ENCODE measurements around the gene ATF2. TPM values are rescaled to one million over a fixed set of nuclear protein-coding genes. Genes with fewer than 3 reads are reported as not detected.

ATF2 gene
- total and polyA plus RNA-seq, 2 of the 4 experiments (the other 2 are of a cell fraction): 23.2 to 60.0 TPM

DNA sequence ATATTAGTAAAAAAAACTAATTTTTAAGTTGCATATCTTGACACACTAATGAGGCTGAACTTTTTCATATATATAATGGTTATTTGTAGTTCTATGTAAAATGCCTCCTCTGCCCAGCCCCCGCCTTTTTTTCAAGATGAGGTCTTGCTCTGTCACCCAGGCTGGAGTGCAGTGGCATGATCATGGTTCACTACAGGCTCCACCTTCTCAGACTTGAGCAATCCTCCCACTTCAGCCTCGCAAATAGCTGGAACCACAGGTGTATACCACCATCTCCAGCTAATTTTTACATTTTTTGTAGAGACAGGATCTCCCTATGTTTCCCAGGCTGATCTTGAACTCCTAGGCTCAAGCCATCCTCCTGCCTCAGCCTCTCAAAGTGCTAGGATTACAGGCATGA, 24.3 kb downstream of the ATF2 start:
- no TSS peak for BruUV-seq (replicated peaks)
- Histone ChIP-seq H3K79me1 (ENCODE audit: low read depth in 1 of 2, low read length in 2 of 2) (peaks cover 30 to 52% of the 10 kb centered on the region in 2 experiments), H3K4ac (ENCODE audit: low read depth, low read length) (no peak overlapping the region), H4K5ac (ENCODE audit: low read depth, low read length) (no peak overlapping the region), H3K4me2 (ENCODE audit: low read depth, low read length) (no peak overlapping the region), H2AK9ac (replicated peaks; ENCODE audit: low read depth, low read length, poor library complexity) (no peak overlapping the region), H3K18ac (ENCODE audit: low read depth, low read length) (no peak overlapping the region), H2BK120ac (ENCODE audit: low read depth, low read length) (no peak overlapping the region), H3K9me3 (ENCODE audit: control insufficient read depth, insufficient read depth, low read length) (no peaks in the 10 kb centered on the region), H2AFZ (replicated peaks; ENCODE audit: low read length, poor library complexity) (no peak overlapping the region), H2BK15ac (ENCODE audit: low read depth, low read length) (no peak overlapping the region), H3K4me1 (ENCODE audit: control insufficient read depth, insufficient read depth, low read length) (no peaks in the 10 kb centered on the region; the same call in 1 of the 2 replicates), H3K23ac (ENCODE audit: low read depth, low read length) (no peak overlapping the region), H3K56ac (ENCODE audit: extremely low read depth, insufficient read depth, low read length) (no peak overlapping the region), H2BK5ac (ENCODE audit: low read depth, low read length, poor library complexity, severe bottlenecking) (no peak overlapping the region), H3K9me1 (ENCODE audit: insufficient read depth, low read length) (peaks cover 4% of the 10 kb centered on the region), H3K36me3 (ENCODE audit: control insufficient read depth, insufficient read depth, low read length) (peaks cover 7% of the 10 kb centered on the region; the same call in 1 of the 2 replicates), H3K27ac (ENCODE audit: insufficient read depth, low read length) (no peak overlapping the region), H3K27me3 (ENCODE audit: control insufficient read depth, insufficient read depth, low read length) (no peaks in the 10 kb centered on the region), H3K14ac (replicated peaks; ENCODE audit: low read depth, low read length) (no peak overlapping the region), H4K20me1 (ENCODE audit: insufficient read depth, low read length) (peaks cover 42% of the 10 kb centered on the region; the same call in 1 of the 2 replicates), H2AK5ac (ENCODE audit: low read depth, low read length) (no peak overlapping the region), H3K4me3 (ENCODE audit: insufficient read depth, low read depth, low read length) (no peak overlapping the region), H2BK20ac (ENCODE audit: low read depth, low read length) (no peak overlapping the region), H3K9ac (ENCODE audit: low read depth, low read length) (no peak overlapping the region), H4K91ac (ENCODE audit: insufficient read depth, low read depth, low read length) (no peak overlapping the region), H4K8ac (ENCODE audit: low read depth in 2 of 2, low read length in 2 of 2) (no peak overlapping the region)
- in situ Hi-C loops (cut with MboI; ENCODE audit: low sequenced_read_pairs) (no loop called here), dilution Hi-C loops (cut with HindIII; ENCODE audit: low sequenced_read_pairs, unreplicated experiment) (no loop called here), intact Hi-C loops (cut with micrococcal nuclease) (loop anchor here (5.0 kb wide), 1 partner anchor 46 kb away; no protein-coding TSS in a partner anchor)
- POLR2A ChIA-PET (ENCODE audit: unreplicated experiment): no interaction called here
- no CpG with 5 or more reads among the region's 2 CpGs for WGBS, 2 experiments (ENCODE audit: extremely low coverage in 2 of 2, insufficient read length in 1 of 2)
- DNase-seq (no peak), ATAC-seq (ENCODE audit: low read depth) (no peak)
- TF ChIP-seq RFX5 (IDR thresholded peaks at IDR 0.05; ENCODE audit: low read depth, low read length) (no peak), MXI1 (IDR thresholded peaks at IDR 0.05; ENCODE audit: borderline replicate concordance, low read depth, low read length) (no peak), RCOR1 (IDR thresholded peaks at IDR 0.05; ENCODE audit: insufficient replicate concordance, low read length) (no peak), POLR2A (IDR thresholded peaks at IDR 0.05; ENCODE audit: low read depth, low read length) (no peak), MAZ (IDR thresholded peaks at IDR 0.05; ENCODE audit: borderline replicate concordance, low read depth, low read length) (no peak), SMC3 (IDR thresholded peaks at IDR 0.05; ENCODE audit: low read depth, low read length) (no peak), FOS (IDR thresholded peaks at IDR 0.05; ENCODE audit: low read depth, low read length) (no peak)
- CTCF ChIA-PET: interaction anchor here (0.6 kb wide), 1 partner anchor 25 kb away, joined by 5 read pairs; no protein-coding TSS in a partner anchor

All from IMR-90 (cell line).